ENCODE data around the gene LENEP.

DNA sequence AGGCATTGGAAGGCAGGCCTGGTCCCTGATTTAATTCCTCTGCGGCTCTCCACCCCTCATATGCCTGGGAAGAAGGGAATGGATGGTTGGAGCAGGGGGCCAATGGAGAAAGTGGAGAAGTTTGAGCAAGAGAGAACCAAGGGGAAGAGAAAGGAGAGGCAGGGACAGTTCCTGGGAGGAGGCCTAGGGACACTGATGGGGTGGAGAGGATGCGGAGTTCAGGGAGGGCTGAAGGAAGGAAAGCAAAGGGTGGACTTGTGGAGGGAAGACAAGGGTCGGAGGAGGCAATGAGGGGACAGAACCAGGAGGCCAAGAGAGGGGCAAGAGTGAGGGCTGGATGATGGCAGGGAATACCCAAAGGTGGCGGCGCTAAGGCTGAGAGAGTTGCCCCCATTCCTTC is 16.4 kb downstream of the LENEP start:
- TF ChIP-seq POLR2A (IDR thresholded peaks at IDR 0.05) = no peak
- TF ChIP-seq, protein P1, sequence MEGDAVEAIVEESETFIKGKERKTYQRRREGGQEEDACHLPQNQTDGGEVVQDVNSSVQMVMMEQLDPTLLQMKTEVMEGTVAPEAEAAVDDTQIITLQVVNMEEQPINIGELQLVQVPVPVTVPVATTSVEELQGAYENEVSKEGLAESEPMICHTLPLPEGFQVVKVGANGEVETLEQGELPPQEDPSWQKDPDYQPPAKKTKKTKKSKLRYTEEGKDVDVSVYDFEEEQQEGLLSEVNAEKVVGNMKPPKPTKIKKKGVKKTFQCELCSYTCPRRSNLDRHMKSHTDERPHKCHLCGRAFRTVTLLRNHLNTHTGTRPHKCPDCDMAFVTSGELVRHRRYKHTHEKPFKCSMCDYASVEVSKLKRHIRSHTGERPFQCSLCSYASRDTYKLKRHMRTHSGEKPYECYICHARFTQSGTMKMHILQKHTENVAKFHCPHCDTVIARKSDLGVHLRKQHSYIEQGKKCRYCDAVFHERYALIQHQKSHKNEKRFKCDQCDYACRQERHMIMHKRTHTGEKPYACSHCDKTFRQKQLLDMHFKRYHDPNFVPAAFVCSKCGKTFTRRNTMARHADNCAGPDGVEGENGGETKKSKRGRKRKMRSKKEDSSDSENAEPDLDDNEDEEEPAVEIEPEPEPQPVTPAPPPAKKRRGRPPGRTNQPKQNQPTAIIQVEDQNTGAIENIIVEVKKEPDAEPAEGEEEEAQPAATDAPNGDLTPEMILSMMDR (IDR thresholded peaks at IDR 0.05) = no peak

Measured in transverse colon (tissue), 3 donors.